ENCODE data around the gene INHA.

INHA gene

GRCh38 chr2:219559156-219559915 lies 12.8 kb upstream of the INHA start:
- no peak for FAIRE-seq

GRCh38 chr2:219560037-219560892 lies 11.8 kb upstream of the INHA start:
- FAIRE-seq: no peak

GRCh38 chr2:219560893-219561178 lies 11.3 kb upstream of the INHA start:
- no peak for FAIRE-seq

GRCh38 chr2:219561179-219562048 lies 10.7 kb upstream of the INHA start:
- no peak for FAIRE-seq

GRCh38 chr2:219562049-219563020 lies 9.8 kb upstream of the INHA start:
- no peak for FAIRE-seq

- no peak for FAIRE-seq
Observed at GRCh38 chr2:219563271-219563928, 8.7 kb upstream of the INHA start.

GRCh38 chr2:219565130-219566080 lies 6.7 kb upstream of the INHA start:
- no peak for FAIRE-seq

GRCh38 chr2:219566640-219567039 lies 5.5 kb upstream of the INHA start:
- no peak for FAIRE-seq

GRCh38 chr2:219567131-219567530 lies 5.0 kb upstream of the INHA start:
- no peak for FAIRE-seq

GRCh38 chr2:219567791-219568361 lies 4.2 kb upstream of the INHA start:
- no peak for FAIRE-seq

- no peak for FAIRE-seq
Observed at GRCh38 chr2:219569041-219569440, 3.1 kb upstream of the INHA start.

GRCh38 chr2:219569635-219570034 lies 2.5 kb upstream of the INHA start:
- FAIRE-seq: no peak

GRCh38 chr2:219570194-219570923 lies 1.8 kb upstream of the INHA start:
- no peak for FAIRE-seq

GRCh38 chr2:219570924-219571310 lies 1.2 kb upstream of the INHA start:
- no peak for FAIRE-seq

- FAIRE-seq: no peak
Observed at GRCh38 chr2:219571311-219572236, 536 bp upstream of the INHA start, which contains the start of gene OBSL1. Gene OBSL1, minus strand, starts transcription at chr2:219571539. Its CDS starts 307 bp downstream, at chr2:219571232.

GRCh38 chr2:219573166-219573565 lies 1.1 kb downstream of the INHA start:
- no peak for FAIRE-seq

- FAIRE-seq: no peak
Observed at GRCh38 chr2:219574484-219575311, 2.6 kb downstream of the INHA start.

Data from endometrium (tissue), 2 donors.